Measurements from ENCODE around the gene WWC2.
"Not testable (repeated sequence)": the region's sequence is repeated elsewhere in the genome, so short reads cannot be mapped to it uniquely, and the experiment has no call there.

GRCh38 chr4:183152232-183152631 is 53.2 kb downstream of the WWC2 start:
- TF ChIP-seq EZH2phosphoT487 (IDR thresholded peaks at IDR 0.05; ENCODE audit: insufficient read depth, low read depth); EZH2 (IDR thresholded peaks at IDR 0.05; ENCODE audit: insufficient read depth, poor library complexity, severe bottlenecking): not testable (repeated sequence)
